HG02610 (cell line): ENCODE measurements around the gene HOXC10.

Source experiments
- ATAC-seq: cut with Tn5 transposase; IDR thresholded peaks from one replicate; pipeline ENCODE4 v1.9.1; 2021; ENCODE audit warnings: mild to moderate bottlenecking, moderate library complexity; ENCODE audit not compliant: unreplicated experiment

Gene HOXC10

DNA sequence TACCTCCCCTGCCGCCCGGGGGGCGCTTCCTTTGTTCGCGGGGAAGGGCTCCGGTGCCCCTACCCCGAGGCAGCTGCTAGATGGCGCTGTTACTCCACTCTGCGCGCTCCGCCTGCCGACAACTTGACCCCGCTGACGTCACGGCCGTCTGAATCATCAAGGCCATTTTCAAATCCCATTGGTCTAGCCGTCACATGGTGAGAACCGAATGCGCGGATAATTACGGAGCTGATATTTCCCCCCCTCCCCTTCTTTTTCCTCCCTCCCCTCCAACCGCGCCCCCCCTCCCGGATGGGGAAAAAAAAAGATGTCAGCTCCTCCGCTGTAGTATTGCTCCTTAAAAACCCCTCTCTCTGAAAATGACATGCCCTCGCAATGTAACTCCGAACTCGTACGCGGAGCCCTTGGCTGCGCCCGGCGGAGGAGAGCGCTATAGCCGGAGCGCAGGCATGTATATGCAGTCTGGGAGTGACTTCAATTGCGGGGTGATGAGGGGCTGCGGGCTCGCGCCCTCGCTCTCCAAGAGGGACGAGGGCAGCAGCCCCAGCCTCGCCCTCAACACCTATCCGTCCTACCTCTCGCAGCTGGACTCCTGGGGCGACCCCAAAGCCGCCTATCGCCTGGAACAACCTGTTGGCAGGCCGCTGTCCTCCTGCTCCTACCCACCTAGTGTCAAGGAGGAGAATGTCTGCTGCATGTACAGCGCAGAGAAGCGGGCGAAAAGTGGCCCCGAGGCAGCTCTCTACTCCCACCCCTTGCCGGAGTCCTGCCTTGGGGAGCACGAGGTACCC, at the start of gene HOXC10:
Gene HOXC10, plus strand, starts transcription at position 246 of the 791 bp plus-strand sequence. Its CDS starts 114 bp downstream, at position 360.
- ATAC-seq = peak; percentile 46

DNA sequence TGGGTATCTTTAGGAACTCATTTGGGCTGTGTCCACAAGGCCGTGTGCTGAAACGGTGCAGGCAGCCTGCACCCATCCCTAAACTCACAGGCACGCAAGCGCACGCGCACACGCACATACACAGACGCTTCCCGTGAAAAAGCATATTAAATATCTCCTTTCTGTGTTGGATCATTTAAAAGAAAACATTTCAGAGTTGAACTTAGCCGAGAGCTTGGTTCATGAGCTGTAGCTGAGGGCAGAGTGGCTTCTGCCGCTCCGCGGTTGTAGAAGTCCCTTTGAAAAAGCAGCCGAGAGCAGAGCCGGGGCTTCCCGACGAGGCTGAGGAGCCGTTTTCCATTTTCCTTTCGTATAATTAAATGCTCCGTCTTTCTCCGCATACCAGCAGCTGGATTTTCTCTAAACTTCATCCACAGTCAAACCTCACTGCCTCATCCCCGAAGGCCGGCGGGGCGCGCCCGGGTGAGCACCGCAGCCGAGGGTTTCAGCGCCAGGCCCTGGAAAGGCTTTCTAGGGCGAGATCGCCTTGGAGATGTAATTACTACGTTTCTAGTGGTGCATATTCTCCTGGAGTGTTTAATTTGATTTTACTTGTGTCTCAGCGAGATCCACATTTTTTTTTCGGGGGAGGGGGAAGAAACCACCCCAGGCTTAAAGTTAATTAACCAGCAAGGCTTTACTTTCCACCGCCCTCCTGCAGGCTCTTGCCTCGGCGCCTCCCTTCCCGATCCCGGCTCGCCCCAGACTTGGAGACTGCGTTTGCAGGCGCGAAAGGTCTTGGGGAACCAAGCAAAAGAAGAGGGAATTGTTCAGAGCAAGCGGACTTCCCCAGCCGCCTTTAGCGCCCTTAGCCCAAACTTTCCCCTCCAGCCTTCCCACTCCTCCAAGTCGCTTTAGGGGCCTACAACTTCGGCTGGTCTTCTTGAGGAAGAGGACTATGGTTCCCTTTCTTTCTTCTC, 49.3 kb upstream of the HOXC10 start:
- no peak for ATAC-seq

DNA sequence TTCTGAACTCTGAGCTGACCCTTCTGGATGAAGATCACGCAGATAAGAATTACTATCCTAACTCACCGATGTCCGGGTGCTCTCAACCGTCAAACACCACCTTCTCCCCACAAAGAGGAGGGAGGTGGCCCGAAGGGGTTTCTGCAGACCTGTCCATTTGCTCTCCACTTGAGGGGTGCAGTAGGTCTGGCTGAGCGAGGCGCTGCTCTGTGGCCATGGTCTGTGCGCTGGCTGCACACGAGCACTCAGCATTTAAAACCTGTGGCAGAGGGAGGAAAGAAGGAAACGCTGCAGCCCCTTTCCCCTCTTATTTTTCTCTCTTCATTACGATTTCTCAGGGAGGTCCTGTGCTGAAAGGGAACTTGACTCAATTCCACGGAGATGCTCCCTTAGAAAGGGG, 47.8 kb upstream of the HOXC10 start:
- ATAC-seq = no peak

DNA sequence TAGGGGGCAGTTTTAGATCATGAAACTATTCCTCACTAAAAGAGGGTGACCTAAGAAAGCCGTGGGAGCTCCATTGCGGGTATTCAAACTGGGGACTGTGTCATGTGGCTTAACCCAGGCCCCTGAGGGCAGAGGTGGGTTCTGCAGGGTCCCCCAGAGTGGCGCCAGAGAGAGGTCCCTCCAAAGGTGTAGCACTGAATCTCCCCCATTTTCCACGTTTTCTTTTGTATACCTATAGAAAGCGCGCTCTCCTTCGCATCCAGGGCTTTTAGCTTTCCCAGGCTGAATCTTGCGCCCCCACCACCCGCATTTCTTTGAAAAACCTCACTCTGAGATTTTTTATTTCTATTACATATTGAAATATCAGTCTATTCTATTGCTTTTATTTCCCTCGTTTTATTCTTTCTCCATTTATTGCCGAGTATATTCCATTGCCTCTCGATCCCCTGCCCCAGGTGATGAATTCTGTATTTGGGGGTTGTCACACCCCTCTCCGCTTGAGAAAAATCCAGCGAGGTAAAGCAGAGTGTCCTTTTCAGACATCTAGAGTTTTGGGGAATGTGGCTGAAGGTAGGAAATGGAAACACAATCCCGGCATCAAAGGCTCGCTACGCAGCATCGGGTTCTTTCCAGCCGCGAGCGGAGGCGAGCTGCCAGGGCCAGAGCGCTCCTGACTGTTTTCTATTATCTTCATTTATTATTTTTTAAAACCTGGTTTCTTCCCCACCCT, 47.2 kb upstream of the HOXC10 start:
- ATAC-seq = no peak

DNA sequence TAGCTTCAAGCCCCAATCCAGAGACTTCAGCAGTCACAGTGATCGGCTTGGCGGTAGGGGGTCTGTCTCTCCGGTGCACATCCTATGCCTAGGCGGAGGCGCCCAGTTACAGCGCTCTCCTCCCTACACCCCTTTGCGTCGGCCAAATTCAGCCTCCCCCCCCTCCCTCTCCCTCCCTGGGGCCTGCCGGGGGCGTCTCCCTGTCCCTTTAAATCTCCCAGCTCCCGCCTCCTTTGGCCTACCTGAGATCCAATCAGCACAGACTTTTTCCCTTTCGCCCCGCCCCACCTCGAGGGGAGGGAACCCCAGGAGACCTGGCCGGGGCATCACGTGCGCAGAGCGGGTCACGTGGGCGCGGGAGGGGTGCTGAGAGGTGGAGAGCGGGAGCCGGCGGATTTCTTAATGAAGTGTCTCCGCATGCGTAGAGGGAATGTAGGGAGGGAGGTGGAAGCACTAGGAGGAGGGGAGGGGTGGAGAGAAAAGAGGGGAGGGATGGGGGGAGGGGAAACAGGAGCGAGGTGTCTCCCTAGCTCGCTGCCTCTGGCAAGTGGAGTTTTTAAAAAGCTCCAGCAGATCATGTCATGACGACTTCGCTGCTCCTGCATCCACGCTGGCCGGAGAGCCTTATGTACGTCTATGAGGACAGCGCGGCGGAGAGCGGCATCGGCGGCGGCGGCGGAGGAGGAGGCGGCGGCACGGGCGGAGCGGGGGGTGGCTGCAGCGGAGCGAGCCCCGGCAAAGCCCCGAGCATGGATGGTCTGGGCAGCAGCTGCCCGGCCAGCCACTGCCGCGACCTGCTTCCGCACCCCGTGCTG, 46.4 kb upstream of the HOXC10 start, which contains the start of gene HOXC13:
Gene HOXC13, plus strand, starts transcription at position 506 of the 815 bp plus-strand sequence. Its CDS starts 76 bp downstream, at position 582.
- ATAC-seq = no peak

DNA sequence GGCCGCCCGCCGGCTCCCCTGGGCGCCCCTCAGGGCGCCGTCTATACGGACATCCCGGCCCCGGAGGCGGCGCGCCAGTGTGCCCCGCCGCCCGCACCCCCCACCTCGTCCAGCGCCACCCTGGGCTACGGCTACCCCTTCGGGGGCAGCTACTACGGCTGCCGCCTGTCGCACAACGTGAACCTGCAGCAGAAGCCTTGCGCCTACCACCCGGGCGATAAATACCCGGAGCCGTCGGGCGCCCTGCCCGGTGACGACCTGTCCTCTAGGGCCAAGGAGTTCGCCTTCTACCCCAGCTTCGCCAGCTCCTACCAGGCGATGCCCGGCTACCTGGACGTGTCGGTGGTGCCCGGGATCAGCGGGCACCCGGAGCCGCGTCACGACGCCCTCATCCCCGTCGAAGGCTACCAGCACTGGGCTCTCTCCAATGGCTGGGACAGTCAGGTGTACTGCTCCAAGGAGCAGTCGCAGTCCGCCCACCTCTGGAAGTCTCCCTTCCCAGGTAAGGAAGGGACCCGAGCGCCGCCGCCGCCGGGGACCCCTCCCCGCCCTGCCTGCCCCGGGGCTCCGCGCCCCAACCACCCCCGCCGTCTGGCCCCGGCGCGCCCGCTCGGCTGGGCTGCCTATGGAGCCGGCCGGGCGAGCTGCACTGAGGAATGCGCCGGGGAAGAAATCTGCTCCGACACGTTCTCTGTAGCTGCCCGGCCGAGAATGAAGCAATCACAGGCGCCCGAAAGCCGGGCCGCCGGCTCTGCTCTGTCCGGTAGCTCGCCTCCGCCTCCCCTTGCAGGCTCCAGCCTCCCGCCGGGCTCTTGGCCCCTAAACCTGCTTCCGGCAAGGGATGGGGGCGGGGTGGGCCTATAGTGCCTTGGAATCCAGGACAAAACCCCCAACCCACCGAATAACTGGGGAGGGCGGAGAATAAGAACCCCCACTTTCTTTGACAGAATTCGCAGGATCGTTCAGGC, 45.5 kb upstream of the HOXC10 start:
- ATAC-seq = no peak

DNA sequence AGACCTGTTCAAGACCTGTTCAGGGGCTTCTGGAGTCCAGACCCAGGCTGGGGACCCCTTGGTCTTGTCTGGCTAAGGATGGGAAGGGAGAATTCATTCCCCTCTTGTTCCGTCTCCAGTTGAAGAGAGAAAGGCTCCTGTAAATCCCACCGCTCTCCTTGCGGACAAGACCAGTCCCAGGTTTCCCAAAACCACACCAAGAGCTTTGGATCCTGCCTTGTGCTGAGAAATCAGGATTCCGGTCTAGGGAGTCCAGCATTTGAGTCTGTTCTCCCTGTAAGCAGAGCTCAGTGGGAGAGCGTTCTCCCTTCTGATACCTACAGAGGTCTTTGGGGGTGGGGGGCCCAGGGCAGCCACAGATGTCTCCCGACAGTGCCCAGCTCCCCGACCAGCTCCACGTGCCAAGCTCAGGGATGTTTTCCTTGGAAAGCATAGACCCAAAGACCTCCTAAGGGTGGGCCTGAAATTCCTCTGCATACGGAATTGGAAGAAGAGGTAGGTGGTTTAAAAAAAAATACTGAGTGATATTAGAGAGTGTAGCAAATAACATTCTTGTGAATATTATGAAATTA, 44.4 kb upstream of the HOXC10 start:
- ATAC-seq = no peak

DNA sequence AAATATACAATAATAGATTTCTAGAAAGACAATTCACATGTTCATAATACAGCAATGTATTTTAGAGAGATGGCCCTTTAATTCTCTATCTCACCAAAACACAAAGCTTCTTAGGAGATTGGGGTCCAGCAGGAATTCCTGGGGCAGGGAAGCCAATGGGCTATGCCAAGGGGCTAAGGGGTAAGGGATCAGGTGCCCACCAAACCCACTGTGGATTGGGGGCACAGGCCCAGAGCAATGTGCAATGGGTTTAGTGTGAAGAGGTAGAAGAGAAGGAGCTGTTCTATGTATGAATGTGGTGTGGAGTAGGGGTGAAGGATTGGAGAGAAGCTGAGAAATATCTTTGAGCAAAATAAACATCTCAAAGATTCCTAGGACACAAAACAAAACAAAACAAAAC, 43.8 kb upstream of the HOXC10 start:
- ATAC-seq = no peak

DNA sequence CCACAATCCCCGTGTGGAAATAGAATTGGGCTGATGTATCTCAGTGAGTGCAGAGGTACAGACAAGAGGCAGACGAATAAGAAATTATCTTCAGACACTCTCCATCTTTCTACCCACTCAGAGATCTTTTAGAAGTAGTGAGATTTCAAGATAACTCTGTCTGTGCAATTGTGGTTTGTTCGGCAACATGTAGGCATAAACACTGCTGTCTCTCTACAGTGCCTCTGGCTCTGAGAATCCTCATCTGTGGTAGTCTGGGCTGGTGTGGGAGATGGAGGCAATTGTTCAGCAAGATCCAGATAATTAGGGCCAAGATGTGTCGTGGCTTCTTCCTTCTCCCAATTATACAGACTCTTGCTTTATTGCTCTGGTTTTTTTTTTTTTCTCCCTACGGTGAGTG, 43.2 kb upstream of the HOXC10 start:
- no peak for ATAC-seq

DNA sequence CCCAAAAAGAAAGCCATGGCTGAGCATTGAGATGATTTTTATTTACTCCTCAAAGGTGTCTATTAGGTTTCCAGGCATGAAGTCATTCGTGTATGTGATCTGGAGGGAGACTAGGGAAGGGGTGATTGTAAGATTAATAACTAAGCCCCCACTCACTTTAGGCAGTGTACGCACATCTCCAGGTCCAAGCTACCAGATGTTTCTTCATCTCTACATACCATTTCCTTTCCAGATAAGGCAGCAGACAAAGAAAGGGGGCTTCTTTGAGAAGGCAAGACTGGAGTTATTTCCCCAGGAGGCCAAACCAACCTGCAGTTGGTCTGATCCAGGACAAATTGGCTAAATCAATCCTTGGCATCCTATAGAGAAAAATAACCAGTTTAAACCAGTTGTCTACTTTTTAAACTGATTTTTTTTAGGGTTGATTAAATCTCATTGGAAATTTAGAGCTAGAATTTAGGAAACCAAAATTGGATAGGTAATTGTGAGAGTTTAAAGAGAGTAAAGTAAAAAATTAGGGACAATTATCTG, 42.4 kb upstream of the HOXC10 start:
- ATAC-seq = no peak

DNA sequence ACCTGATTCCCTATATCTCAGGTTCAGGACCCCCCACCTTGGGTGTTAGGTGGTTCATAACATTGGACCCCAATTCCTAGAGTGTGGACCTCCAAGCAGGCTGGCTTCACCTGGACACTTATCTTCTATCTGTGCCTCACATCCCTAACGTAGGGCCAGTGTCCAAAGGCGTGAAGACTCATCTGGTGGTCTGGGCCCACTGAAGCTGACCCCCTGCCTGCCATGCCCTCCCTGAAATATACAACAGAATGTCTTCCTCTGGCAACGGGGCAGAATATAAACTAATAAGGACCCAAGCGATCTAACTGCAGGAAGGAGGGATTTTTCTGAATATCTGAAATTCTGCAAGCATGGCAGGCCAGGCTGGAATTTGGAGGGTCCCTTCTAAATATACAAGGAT, 40.7 kb upstream of the HOXC10 start:
- no peak for ATAC-seq

DNA sequence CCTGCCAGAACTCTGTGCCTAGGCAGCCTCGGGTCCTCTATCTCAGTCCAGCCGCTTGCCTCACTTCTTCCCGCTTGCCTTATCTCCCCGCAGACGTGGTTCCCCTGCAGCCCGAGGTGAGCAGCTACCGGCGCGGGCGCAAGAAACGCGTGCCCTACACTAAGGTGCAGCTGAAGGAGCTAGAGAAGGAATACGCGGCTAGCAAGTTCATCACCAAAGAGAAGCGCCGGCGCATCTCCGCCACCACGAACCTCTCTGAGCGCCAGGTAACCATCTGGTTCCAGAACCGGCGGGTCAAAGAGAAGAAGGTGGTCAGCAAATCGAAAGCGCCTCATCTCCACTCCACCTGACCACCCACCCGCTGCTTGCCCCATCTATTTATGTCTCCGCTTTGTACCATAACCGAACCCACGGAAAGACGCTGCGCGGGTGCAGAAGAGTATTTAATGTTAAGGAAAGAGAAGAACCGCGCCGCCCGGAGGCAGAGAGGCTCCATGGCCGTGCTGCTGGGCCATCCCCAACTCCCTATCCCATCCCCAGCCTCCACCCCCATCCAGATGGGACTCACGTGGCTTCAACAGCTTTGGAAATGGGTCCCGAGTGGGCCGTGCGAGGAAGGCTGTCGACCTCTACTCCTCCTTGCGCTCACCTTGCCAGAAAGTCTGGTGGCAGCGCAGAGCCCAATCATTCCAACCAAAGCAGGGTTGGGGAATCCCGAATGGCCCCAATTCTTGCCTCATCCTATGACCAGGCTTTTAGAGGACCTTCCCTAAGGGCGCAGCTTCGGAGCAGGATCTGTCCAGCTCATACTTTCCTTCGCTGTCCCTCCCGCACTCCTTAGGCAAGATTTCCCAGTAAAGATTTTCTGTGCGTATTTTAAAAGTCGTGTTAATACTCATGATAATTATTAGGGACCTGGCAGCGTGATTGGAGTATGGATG, 39.8 kb upstream of the HOXC10 start:
- no peak for ATAC-seq

DNA sequence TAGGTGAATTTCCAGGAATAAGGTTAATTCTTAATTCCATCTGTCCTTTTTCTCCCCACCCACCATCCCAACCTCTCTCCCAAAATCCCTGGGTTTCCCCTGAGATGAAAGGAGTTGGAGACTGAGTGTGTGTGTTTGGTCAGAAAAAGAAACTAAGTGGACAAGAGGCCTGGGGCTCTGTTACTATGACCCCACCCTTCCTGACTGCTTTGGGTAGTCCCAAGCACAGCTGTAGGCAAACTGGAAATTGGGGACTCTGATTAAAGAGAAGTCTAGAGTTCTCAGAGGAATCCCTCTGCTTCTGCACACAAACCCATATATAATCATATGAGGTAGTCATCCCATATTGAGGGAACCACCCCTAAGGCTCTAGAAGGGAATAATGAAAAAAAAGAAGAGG, 37.2 kb upstream of the HOXC10 start:
- no peak for ATAC-seq

DNA sequence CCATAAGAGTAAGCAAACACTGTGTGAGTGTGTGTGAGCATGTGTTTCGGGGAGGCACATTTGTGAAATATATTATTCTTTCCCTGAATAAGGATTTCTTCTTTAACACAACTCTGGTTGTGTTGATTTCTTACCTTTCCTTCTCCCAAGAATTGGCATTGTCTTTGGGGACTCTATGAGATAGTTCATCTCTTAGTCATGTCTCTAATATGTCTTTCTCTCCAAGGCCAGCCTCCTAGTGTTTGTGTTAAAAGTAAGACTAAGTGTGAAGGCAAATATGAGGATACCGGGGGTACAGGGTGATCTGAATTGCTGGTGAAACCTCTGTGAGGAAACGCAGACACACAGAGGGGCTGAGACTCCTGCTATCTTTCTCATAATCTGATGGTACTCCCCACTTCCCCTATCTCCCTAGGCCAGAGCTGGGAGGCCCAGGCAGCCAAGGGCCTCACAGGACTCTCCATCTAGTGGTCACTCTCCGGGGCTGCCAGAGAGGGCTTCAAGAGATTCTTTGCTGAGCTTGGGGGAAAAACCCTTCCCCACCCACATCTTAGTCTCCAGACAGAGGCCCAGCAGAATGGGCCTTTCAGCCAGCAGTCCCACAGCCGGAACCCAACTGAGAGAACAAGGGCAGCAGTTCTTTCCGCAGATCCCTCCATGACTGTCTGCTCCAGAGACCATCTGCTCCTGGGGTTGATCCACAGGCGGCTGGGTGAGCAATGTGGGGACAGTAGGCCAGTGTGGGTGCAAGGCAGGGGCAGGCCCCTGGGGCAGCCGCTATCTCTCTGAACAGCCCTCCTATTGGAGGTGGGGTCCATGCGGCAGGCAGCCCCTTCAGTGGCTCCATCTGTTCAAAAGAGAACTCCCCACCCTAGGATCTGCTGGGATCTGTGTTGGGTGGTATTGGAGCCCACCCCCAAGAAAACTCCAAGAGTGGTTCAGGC, 36.0 kb upstream of the HOXC10 start:
- no peak for ATAC-seq

DNA sequence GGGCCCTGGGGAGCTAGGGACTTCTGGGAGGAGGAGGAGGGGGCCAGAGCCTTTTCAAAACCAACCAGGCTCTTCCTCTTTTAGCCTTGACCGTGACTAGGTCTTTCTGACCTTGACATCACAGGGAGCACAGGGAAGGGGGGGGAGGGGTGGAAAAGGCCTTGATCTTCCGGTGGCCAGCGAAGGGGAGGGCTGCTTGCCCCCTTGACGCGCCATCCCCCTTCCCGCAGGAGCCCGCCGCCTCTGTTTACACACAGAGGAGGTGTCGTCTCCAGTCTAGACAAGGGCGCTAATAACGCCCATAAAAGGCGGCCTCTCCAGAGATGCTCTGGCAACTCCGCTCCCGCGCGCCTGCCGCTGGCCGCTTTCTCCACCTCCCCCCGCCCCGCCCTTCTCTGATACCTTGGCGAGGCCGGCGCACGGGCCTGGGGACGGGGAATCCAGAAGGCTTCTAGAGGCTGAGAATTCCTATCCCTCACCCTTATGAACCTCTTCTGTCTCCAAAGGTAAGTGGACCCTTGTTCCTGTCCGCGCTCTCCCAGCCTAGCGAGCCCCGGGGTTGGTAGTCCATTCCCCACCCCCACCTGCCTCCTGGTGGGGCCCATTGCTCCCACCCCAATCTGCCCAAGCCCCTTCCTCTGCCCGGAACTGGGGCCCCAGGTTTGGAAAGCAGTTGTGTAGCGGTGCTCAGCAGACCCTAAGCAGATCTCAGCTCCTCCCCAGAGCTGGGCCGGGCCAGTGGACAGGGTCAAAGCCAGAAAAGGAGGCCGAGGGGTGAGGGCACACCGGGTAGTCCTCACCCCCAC, 35.1 kb upstream of the HOXC10 start:
- no peak for ATAC-seq

DNA sequence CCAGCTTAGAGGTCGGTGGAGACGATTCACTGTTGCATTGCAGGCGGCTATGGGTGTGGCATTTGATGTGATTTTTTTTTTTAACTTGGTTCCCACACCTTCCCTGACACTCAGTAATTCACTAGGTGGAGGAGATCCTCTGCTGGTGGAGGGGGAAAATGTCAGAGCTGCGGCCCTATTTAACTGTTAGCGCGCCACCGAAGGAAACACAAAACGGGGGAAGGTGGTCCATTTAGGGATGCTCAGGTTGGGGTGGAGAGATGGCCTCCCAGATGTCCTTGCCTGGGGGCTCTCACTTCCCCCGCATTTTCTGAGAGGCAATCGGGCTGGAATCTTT, 34.5 kb upstream of the HOXC10 start:
- no peak for ATAC-seq
